IPS-20b (cell line): ENCODE results near the gene CD274.

Experiments used
- H3K27ac ChIP-seq: one replicate; pipeline ENCODE4 v1.5.1; 2013; ENCODE audit warnings: low read length
- H3K27me3 ChIP-seq: 2 replicates; pipeline ENCODE4 v1.6.1; 2013; ENCODE audit warnings: mild to moderate bottlenecking, low read length, inconsistent platforms; ENCODE audit not compliant: insufficient read depth
- H3K36me3 ChIP-seq: 2 replicates; pipeline ENCODE4 v1.6.1; 2013; ENCODE audit warnings: low read depth, mild to moderate bottlenecking, inconsistent platforms, low read length, moderate library complexity; ENCODE audit not compliant: insufficient read depth
- H3K4me1 ChIP-seq: 2 replicates; pipeline ENCODE4 v1.6.1; 2013; ENCODE audit warnings: mild to moderate bottlenecking, control low read depth, inconsistent platforms, low read length, moderate library complexity; ENCODE audit not compliant: insufficient read depth
- H3K4me3 ChIP-seq: 2 replicates; pipeline ENCODE4 v1.5.1; 2013; ENCODE audit warnings: mild to moderate bottlenecking, low read length, inconsistent platforms
- H3K9ac ChIP-seq: 2 replicates; pipeline ENCODE4 v1.6.1; 2013; ENCODE audit warnings: low read depth, mild to moderate bottlenecking, inconsistent platforms, low read length, moderate library complexity
- H3K9me3 ChIP-seq: 2 replicates; pipeline ENCODE4 v1.6.1; 2013; ENCODE audit warnings: mild to moderate bottlenecking, low read depth, low read length, inconsistent platforms; ENCODE audit not compliant: insufficient read depth

Gene CD274

GRCh38 chr9:5510989-5511388 is 60.6 kb downstream of the CD274 start:
- Histone ChIP-seq H3K4me3 (no peak overlapping the region), H3K9ac (no peak overlapping the region), H3K27ac (no peak overlapping the region), H3K27me3 (no peaks in the 10 kb centered on the region), H3K9me3 (no peaks in the 10 kb centered on the region), H3K4me1 (no peaks in the 10 kb centered on the region; the same call in 1 of the 2 replicates), H3K36me3 (no peaks in the 10 kb centered on the region)

- Histone ChIP-seq H3K4me1 (no peaks in the 10 kb centered on the region; the same call in 1 of the 2 replicates), H3K9ac (no peak overlapping the region), H3K27me3 (no peaks in the 10 kb centered on the region), H3K36me3 (no peaks in the 10 kb centered on the region), H3K4me3 (no peak overlapping the region), H3K27ac (no peak overlapping the region), H3K9me3 (no peaks in the 10 kb centered on the region)
Measured at GRCh38 chr9:5511476-5511875, 61.1 kb downstream of the CD274 start.

GRCh38 chr9:5511935-5512580 is 61.7 kb downstream of the CD274 start:
- no peak overlapping the region for H3K27ac ChIP-seq
- H3K36me3 ChIP-seq = no peaks in the 10 kb centered on the region
- no peak overlapping the region for H3K9ac ChIP-seq
- no peak overlapping the region for H3K4me3 ChIP-seq
- H3K9me3 ChIP-seq = no peaks in the 10 kb centered on the region
- no peaks in the 10 kb centered on the region; the same call in 1 of the 2 replicates for H3K4me1 ChIP-seq
- no peaks in the 10 kb centered on the region for H3K27me3 ChIP-seq

- Histone ChIP-seq H3K27ac (no peak overlapping the region), H3K9me3 (no peaks in the 10 kb centered on the region), H3K36me3 (no peaks in the 10 kb centered on the region), H3K27me3 (no peaks in the 10 kb centered on the region), H3K4me3 (no peak overlapping the region), H3K9ac (no peak overlapping the region), H3K4me1 (no peaks in the 10 kb centered on the region; the same call in 1 of the 2 replicates)
Measured at GRCh38 chr9:5512658-5513452, 62.5 kb downstream of the CD274 start.

DNA sequence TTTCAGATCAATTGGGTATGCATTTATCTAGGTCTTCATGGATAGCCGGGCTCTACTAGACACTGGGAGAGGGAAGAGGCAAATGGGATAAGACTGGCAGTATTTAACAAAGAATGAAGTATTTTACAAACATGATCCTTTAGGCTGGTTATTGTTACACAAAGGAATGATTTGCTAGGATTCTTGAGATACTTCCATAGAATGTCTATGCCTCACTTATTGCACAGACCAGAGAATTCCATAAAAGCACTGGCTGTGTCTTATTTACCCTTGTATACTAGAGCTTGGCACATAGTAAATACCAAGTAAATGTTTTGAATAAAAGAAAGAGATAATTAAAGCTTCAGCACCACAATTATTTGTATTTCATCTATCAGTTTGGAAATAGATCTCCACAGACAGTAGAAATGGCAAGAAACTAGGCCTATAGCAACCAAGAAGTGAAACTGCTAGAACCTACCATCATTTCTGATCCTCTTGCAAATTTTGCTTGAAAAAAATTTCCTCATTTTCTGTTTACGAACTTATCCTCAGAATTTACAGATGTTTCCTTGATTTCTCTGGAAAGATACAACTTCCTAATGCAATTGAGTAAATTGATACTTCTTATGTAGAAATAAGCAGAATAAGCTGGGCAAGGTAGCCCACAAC is 63.7 kb downstream of the CD274 start:
- Histone ChIP-seq H3K27ac (no peak overlapping the region), H3K27me3 (no peaks in the 10 kb centered on the region), H3K36me3 (no peaks in the 10 kb centered on the region), H3K4me1 (peaks cover 9% of the 10 kb centered on the region), H3K9ac (no peak overlapping the region), H3K4me3 (no peak overlapping the region), H3K9me3 (no peaks in the 10 kb centered on the region)

- no peak overlapping the region for H3K9ac ChIP-seq
- peaks cover 15% of the 10 kb centered on the region for H3K4me1 ChIP-seq
- no peaks in the 10 kb centered on the region for H3K36me3 ChIP-seq
- no peak overlapping the region for H3K27ac ChIP-seq
- H3K4me3 ChIP-seq = no peak overlapping the region
- H3K27me3 ChIP-seq = no peaks in the 10 kb centered on the region
- no peaks in the 10 kb centered on the region for H3K9me3 ChIP-seq
Measured at GRCh38 chr9:5514617-5515260, 64.4 kb downstream of the CD274 start.

DNA sequence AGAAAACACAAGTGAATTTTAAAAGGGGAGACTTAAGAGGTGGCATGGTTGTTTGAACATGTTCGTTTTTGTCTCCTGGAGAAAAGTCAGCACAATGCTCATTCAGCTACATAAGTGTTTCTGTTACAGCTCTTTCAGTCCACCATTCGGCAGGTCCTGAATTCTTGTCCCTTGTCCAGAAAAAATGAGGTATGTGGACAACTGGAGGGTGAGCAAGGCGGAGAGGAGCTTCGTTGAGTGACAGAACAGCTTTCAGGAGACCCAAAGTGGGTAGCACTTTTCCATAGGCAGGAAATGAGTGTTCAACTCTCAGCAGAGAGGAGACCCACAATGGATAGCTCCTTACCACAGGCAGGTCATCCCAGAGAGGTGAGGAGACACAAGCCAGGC is 64.9 kb downstream of the CD274 start:
- Histone ChIP-seq H3K4me1 (peaks cover 17% of the 10 kb centered on the region), H3K27ac (no peak overlapping the region)

DNA sequence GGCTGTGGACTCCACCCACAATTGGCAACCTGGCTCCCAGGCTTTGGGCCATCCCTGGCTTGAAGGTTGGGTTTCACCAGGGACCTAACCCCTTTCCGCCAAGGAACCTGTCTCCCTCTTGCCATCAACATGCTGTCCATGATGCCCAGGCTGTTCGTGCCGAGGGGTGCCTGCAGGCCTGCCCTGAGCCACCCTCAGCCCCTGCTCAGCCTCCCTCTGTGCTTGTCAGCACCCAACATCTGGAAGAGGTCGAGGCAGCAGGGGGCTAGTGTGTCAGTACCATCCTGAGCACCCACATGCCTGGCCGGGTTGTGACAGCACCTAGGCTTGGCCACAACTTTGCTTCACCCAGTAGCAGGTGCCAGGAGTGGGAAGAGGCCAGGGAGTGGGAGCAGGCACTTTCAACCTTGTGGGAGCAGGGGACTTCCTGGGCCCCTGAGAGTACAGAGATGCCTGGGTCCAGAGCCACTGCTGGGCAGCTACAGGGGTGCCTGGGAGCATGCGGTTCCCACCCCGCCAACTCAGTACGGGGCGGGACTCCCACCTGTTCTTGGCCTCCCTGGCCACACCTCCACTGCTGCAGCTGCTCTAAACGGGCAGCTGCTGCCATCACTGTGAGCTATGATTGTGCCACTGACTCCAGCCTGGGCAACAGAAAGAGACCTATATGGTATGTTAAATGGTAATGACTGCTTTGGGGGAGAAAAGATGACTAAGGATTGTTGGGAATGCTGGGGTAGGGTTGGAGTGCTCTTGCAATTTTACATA is 66.3 kb downstream of the CD274 start:
- Histone ChIP-seq H3K27me3 (no peaks in the 10 kb centered on the region), H3K36me3 (no peaks in the 10 kb centered on the region), H3K27ac (no peak overlapping the region), H3K9me3 (no peaks in the 10 kb centered on the region), H3K9ac (no peak overlapping the region), H3K4me1 (peaks cover 17% of the 10 kb centered on the region), H3K4me3 (no peak overlapping the region)

More for the DNA sequence above, 64.9 kb downstream of the CD274 start:
- Histone ChIP-seq H3K9me3 (no peaks in the 10 kb centered on the region), H3K9ac (no peak overlapping the region), H3K36me3 (no peaks in the 10 kb centered on the region), H3K27me3 (no peaks in the 10 kb centered on the region), H3K4me3 (no peak overlapping the region)

GRCh38 chr9:5518171-5518936 is 68.0 kb downstream of the CD274 start:
- Histone ChIP-seq H3K9ac (no peak overlapping the region), H3K27me3 (no peaks in the 10 kb centered on the region), H3K4me3 (no peak overlapping the region), H3K36me3 (no peaks in the 10 kb centered on the region), H3K27ac (no peak overlapping the region), H3K4me1 (peaks cover 17% of the 10 kb centered on the region), H3K9me3 (no peaks in the 10 kb centered on the region)

GRCh38 chr9:5518937-5519319 is 68.6 kb downstream of the CD274 start:
- H3K9ac ChIP-seq = no peak overlapping the region
- H3K4me3 ChIP-seq = 0 out of 2 replicates have a peak overlapping the region, but pooled peaks have one; percentile 17
- H3K9me3 ChIP-seq = no peaks in the 10 kb centered on the region
- no peaks in the 10 kb centered on the region for H3K36me3 ChIP-seq
- H3K27me3 ChIP-seq = no peaks in the 10 kb centered on the region
- H3K27ac ChIP-seq = no peak overlapping the region
- H3K4me1 ChIP-seq = peaks cover 17% of the 10 kb centered on the region
